GM10266 (cell line): ENCODE data around the gene RORB.

Source experiments
- DNase-seq: peaks from one replicate; pipeline ENCODE4 v3.0.0; 2012; ENCODE audit errors: extremely low spot score
- TF ChIP-seq, protein P1 (sequence below): IDR thresholded peaks from 2 replicates; pipeline ENCODE4 v1.5.1; 2012; ENCODE audit warnings: mild to moderate bottlenecking, low read depth; ENCODE audit not compliant: control insufficient read depth, insufficient read depth; ENCODE audit errors: missing control alignments

The RORB gene

DNA sequence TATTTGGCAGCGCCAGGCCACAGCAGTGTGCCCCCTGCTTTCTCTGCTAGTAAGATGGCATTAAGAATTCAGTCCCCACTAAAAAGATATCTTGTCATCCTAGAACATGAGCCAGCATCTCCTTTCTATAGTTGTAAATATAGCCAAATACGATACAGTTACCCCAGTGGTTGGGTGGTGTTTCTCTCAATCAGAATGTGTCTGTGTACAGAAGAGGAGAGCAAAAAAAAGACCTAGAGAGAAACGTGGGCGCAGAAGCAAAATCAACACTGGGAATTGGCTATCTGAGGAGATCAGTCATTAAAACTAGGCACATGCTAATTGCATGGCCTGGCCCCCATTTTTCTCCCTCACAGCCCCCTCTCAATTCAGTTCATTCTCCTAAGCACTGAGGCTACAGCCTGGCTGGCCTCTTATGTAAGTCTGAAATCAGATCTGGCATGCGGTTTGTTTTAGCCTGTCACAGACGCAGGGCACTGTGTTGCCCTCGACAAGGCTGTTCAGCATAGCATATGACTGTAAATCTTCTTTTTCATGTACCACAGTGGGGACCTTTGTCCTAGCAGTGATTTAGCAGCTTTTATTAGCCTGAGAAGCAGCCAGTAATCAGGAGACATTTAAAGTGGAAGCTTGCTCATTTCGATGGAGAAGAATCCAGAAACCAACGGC lies 57.8 kb downstream of the RORB start:
- DNase-seq: no peak
- TF ChIP-seq, protein P1, sequence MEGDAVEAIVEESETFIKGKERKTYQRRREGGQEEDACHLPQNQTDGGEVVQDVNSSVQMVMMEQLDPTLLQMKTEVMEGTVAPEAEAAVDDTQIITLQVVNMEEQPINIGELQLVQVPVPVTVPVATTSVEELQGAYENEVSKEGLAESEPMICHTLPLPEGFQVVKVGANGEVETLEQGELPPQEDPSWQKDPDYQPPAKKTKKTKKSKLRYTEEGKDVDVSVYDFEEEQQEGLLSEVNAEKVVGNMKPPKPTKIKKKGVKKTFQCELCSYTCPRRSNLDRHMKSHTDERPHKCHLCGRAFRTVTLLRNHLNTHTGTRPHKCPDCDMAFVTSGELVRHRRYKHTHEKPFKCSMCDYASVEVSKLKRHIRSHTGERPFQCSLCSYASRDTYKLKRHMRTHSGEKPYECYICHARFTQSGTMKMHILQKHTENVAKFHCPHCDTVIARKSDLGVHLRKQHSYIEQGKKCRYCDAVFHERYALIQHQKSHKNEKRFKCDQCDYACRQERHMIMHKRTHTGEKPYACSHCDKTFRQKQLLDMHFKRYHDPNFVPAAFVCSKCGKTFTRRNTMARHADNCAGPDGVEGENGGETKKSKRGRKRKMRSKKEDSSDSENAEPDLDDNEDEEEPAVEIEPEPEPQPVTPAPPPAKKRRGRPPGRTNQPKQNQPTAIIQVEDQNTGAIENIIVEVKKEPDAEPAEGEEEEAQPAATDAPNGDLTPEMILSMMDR: no peak

DNA sequence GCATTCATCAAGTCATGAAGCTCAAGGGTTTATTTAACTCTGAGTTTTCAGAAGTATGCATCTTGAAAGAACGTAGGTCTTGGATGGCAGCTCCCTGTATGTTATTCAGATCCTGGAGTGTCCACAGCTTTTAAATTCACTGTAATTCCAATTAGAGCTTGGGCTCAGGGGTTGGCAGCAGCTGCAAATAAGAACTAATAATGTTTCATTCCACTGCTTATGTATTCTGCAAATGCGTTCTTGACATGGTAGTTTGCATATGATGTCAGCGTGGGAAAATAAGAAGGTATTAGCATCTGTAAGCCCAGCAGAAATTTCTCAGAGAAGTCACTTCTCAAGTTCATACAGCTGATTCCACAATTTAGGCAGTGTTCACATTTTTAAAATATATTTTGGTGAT lies 58.4 kb downstream of the RORB start:
- TF ChIP-seq, protein P1: no peak
- no peak for DNase-seq

DNA sequence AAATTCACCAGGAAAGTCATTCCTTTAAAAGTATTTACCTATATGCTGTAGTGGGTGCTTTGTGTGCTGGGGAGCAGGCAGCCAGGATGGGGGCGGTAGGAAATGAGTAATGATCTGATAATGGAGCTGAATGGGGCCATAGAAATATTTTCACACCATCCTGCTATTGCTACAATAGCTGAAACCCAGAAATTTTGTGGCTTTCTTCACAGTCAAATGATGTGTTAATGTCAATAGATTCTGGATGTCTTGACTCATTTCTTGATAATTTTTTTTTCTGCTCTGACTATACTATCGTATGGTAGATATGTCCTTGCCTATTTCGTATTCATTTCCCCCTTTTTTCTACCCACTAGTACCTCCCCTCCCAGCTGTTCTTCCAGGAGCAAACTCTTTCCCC lies 59.5 kb downstream of the RORB start:
- DNase-seq: no peak
- TF ChIP-seq, protein P1: no peak

DNA sequence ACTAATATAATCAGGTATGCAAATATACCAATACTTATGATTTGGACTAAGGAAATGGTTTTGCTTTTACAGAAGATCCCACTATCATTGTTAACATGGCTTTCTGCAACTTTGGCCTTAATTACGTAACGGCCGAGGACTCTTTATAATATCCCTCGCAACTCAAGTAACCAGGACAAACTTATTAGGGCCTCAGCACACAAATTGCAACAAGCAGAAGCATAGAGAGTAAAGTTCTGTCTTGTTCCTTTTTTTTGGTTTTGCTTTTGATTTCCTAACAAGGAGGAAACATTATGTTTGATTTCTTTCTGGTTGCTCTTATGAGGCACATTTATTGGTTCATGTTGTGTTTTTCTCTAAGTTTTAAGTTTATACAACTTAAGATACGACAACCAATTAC lies 60.4 kb downstream of the RORB start:
- TF ChIP-seq, protein P1: no peak
- DNase-seq: no peak

DNA sequence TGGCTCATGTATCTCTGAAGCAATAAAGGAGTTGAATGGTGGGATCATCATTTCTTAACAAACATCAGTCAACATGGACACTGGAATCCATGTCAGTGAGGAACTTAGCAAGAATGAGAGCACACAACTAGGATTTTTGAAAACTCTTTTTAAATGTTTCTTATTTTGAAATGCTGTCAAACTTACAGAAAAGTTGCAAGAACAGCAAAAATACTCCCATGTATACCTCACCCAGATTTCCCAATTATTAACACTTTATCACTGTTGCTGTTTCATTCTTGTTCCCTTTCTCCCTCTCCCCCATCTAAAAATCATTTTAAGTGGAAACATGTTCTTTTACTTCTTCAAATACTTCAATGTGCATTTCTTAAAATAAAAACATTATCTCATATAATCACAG lies 65.5 kb downstream of the RORB start:
- no peak for DNase-seq
- TF ChIP-seq, protein P1: no peak

DNA sequence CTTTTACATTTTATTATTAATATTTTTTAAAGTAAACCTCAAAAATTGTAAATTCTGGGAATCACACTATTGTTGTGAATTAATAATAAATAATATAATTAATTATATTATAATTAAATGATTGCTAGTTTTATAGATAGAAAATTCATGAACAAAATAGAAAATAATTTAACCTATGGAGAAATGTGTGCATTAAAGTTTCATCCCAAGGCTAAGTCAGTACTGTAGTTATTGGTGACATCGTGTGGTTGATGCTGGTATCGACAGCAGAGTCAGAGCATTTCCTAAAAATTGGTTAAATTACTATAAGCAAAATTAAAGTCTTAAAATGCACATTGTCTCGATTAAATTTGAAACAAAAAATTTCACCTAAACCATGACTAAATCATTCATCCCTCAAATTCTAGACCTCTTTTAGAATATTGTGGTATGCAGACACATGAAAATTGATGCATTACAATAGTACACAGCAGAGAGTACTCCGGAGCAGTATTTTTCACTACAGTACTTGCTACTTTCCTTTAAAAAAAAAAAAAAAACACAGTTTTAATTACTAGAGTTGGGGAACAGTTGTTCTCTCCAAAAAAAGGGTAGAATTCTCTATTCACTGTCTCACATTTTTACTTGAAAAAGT lies 73.9 kb downstream of the RORB start:
- DNase-seq: peak; percentile 19
- TF ChIP-seq, protein P1: peak; percentile 68

DNA sequence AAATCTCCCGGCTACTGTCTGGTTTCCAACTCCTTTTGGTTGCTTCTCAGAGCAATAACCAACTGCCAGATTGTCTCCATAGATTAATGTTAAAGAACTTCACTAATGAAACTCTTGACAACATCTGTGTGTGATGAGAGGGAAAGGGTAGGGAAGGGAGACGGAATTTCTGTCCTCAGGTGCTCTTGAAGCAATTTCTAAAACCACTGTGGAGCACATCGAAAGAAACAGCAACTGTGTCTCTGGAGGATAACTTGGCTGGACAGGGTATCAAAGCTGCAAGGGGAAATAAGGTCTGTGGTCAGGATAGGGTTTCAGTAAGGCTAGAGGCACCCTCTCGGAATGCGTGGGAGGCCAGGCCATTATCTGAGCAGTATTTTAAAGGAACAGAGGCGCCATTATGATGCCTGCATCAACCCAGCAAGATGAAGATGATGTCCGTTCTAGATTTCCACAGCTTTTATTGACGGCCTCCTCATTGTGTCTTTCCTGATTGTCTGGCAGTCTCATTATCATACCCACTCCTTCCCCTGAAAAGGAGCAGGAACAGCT lies 76.6 kb downstream of the RORB start:
- DNase-seq: no peak
- TF ChIP-seq, protein P1: no peak
